ENCODE results near the gene GPR78.

The GPR78 gene

DNA sequence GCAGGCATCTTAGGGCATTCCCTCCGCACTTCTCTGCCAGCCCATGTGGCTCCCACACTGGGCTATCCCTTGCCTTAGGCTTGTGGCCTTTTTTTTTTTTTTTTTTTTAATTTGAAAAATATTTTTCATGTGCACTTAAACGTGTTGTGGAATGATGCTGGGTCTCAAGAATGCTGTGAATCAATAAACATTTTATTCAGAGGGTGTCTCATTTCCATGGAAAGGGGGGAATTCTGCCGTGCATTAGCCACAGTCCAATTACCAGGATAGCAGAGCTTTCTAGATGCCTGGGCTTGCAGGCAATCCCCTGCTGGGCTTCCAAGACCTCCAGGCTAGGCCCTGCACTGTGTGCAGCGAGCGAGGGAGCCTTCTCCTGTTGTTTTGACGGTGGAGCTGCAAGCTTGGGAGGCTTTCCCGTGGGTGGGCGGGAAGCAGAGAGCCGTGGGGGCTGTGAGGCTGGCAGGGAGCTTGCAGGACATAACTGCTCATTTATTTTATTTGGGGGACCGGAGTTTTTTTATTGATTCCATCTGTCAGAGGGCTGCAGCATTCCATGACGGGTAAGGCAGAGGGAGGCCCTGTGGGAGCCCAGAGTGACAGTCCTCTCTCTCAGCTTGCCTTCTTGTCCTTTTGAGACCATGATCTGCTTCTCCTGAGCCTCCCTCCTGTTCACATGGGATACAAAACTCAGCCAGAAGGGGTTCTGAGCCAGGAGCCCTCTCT is 9.8 kb downstream of the GPR78 start:
- Histone ChIP-seq H3K36me3 (ENCODE audit: insufficient read depth) (no peaks in the 10 kb centered on the region), H3K27ac (no peak overlapping the region), H3K9ac (no peak overlapping the region), H3K79me2 (ENCODE audit: insufficient read depth, low read depth) (no peaks in the 10 kb centered on the region), H4K20me1 (ENCODE audit: insufficient read depth) (no peaks in the 10 kb centered on the region), H3K27me3 (ENCODE audit: insufficient read depth, low read depth) (peaks cover 7% of the 10 kb centered on the region; the same call in 1 of the 2 replicates), H3K4me3 (IDR thresholded peaks at IDR 0.05; ENCODE audit: insufficient read depth, low read depth, low read length) (no peak overlapping the region), H3K4me1 (ENCODE audit: low read depth, poor library complexity, severe bottlenecking) (no peaks in the 10 kb centered on the region), H3K4me2 (no peak overlapping the region), H2AFZ (ENCODE audit: low read depth) (no peak overlapping the region)
- TF ChIP-seq, protein P1, sequence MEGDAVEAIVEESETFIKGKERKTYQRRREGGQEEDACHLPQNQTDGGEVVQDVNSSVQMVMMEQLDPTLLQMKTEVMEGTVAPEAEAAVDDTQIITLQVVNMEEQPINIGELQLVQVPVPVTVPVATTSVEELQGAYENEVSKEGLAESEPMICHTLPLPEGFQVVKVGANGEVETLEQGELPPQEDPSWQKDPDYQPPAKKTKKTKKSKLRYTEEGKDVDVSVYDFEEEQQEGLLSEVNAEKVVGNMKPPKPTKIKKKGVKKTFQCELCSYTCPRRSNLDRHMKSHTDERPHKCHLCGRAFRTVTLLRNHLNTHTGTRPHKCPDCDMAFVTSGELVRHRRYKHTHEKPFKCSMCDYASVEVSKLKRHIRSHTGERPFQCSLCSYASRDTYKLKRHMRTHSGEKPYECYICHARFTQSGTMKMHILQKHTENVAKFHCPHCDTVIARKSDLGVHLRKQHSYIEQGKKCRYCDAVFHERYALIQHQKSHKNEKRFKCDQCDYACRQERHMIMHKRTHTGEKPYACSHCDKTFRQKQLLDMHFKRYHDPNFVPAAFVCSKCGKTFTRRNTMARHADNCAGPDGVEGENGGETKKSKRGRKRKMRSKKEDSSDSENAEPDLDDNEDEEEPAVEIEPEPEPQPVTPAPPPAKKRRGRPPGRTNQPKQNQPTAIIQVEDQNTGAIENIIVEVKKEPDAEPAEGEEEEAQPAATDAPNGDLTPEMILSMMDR (conservative IDR thresholded peaks at IDR 0.05; ENCODE audit: low read depth, low read length), result no peak

DNA sequence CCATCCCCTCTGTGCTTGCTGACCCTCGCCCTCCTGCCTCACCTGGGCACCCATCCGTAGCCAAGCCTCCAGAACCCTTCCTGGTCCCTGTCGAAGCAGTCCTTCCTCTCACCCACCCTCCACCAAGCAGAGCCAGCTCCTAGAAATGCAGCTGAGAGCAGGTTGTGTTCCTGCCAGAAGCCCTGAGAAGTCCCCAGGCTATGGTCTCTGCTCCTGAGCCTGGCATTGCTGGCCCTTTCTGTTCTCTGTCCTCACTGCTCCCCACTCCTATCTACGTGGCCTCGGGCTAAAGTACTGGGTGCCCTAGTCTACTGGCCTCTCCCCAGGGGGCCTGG is 10.3 kb downstream of the GPR78 start:
- Histone ChIP-seq H2AFZ (ENCODE audit: low read depth) (no peak overlapping the region), H3K79me2 (ENCODE audit: insufficient read depth, low read depth) (no peaks in the 10 kb centered on the region), H3K27me3 (ENCODE audit: insufficient read depth, low read depth) (peaks cover 7% of the 10 kb centered on the region; the same call in 1 of the 2 replicates), H4K20me1 (ENCODE audit: insufficient read depth) (no peaks in the 10 kb centered on the region), H3K4me3 (IDR thresholded peaks at IDR 0.05; ENCODE audit: insufficient read depth, low read depth, low read length) (no peak overlapping the region), H3K4me2 (no peak overlapping the region), H3K36me3 (ENCODE audit: insufficient read depth) (no peaks in the 10 kb centered on the region), H3K27ac (no peak overlapping the region), H3K4me1 (ENCODE audit: low read depth, poor library complexity, severe bottlenecking) (no peaks in the 10 kb centered on the region), H3K9ac (no peak overlapping the region)
- TF ChIP-seq, protein P1 (conservative IDR thresholded peaks at IDR 0.05; ENCODE audit: low read depth, low read length), result no peak

DNA sequence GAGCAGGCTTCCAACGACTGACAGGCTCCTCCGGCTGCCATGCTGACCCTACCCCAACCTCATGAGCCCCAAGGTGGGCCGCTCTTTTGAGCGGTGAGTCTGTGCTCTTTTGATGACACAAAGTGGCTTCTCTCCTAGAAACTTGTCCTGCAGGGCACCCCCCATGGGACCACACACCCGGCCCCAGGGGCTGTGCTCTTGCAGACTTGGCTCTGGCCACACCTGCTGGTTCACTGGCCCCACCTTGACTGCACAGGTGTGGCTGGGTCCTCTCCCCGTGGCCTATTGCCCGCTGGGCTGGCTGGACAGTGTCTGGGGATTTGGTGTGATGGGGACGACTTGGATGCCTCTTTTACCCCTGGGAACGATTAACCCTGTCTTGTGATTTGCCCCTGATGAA is 10.9 kb downstream of the GPR78 start:
- H3K27me3 ChIP-seq (ENCODE audit: insufficient read depth, low read depth), result peaks cover 7% of the 10 kb centered on the region; the same call in 1 of the 2 replicates
- no peak overlapping the region for H2AFZ ChIP-seq (ENCODE audit: low read depth)
- H3K4me1 ChIP-seq (ENCODE audit: low read depth, poor library complexity, severe bottlenecking), result no peaks in the 10 kb centered on the region
- H3K9ac ChIP-seq, result no peak overlapping the region
- no peak overlapping the region for H3K4me3 ChIP-seq (IDR thresholded peaks at IDR 0.05; ENCODE audit: insufficient read depth, low read depth, low read length)
- H3K79me2 ChIP-seq (ENCODE audit: insufficient read depth, low read depth), result no peaks in the 10 kb centered on the region
- H3K36me3 ChIP-seq (ENCODE audit: insufficient read depth), result no peaks in the 10 kb centered on the region
- H3K4me2 ChIP-seq, result no peak overlapping the region
- H4K20me1 ChIP-seq (ENCODE audit: insufficient read depth), result no peaks in the 10 kb centered on the region
- TF ChIP-seq, protein P1 (conservative IDR thresholded peaks at IDR 0.05; ENCODE audit: low read depth, low read length), result no peak
- no peak overlapping the region for H3K27ac ChIP-seq

DNA sequence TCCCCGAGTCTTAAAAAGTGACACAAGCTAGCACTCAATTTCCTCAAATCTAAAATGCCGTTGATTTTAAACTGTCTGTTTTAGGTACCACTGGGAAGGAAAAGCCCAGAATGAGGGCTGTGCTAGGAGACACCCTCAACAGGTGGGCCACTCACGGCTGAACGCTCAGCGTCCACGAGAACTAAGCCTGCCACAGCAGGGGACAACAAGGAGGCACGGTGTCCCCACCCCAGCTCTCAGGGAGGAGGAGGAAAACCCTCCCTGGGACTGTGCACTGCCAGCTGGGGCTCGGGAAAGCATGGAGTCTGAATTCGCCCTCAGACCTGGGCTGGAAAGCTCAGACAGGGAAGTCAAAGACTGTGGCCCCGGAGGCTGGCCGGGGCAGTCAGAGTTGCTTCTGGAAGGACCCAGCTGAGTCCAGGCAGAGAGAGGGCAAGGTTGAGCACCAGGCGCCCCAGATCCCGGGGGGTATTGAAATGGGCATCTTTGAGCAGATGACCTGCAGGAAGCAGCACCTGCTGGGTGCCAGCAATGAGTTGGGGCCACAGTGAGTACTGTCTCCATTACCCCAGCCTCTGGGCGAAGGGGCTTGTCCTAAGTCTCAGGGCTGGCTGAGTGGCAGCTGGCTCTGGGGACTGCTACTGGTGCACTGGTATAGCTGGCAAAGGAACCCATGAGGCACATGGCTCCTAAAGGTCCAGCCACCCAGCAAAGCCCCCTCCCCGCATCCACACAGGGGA is 11.6 kb downstream of the GPR78 start:
- peaks cover 7% of the 10 kb centered on the region; the same call in 1 of the 2 replicates for H3K27me3 ChIP-seq (ENCODE audit: insufficient read depth, low read depth)
- no peak overlapping the region for H3K4me3 ChIP-seq (IDR thresholded peaks at IDR 0.05; ENCODE audit: insufficient read depth, low read depth, low read length)
- H3K4me1 ChIP-seq (ENCODE audit: low read depth, poor library complexity, severe bottlenecking), result no peaks in the 10 kb centered on the region
- no peak overlapping the region for H3K27ac ChIP-seq
- H4K20me1 ChIP-seq (ENCODE audit: insufficient read depth), result no peaks in the 10 kb centered on the region
- TF ChIP-seq, protein P1 (conservative IDR thresholded peaks at IDR 0.05; ENCODE audit: low read depth, low read length), result no peak
- no peak overlapping the region for H2AFZ ChIP-seq (ENCODE audit: low read depth)
- H3K36me3 ChIP-seq (ENCODE audit: insufficient read depth), result no peaks in the 10 kb centered on the region
- H3K9ac ChIP-seq, result no peak overlapping the region
- H3K79me2 ChIP-seq (ENCODE audit: insufficient read depth, low read depth), result no peaks in the 10 kb centered on the region
- H3K4me2 ChIP-seq, result no peak overlapping the region
